Activated CD8-positive, alpha-beta T cell treated with anti-CD3 and anti-CD28 coated beads for 36 hours (primary cell): ENCODE data around the gene KCNMB1. TPM values are rescaled to one million over a fixed set of nuclear protein-coding genes. Genes with fewer than 3 reads are reported as not detected.

Source experiments
- ATAC-seq: fragments of 200-7000 bp; cut with Tn5 transposase; one replicate; pipeline ENCODE4 v1.10.0; 2021; ENCODE audit warnings: mild to moderate bottlenecking, moderate library complexity
- CTCF ChIA-PET: fragments of 350-600 bp; sonication (Branson Sonifier 250); formaldehyde crosslinking; loops from one replicate; lab custom pipeline; 2021; ENCODE audit warnings: antibody characterized with exemption; lab: Charles Lee
- POLR2A ChIA-PET: fragments of 350-600 bp; sonication (Branson Sonifier 250); formaldehyde crosslinking; loops from one replicate; lab custom pipeline; 2021; ENCODE audit warnings: antibody characterized with exemption; lab: Charles Lee
- DNase-seq: peaks from one replicate; pipeline ENCODE4 v3.0.0-alpha.2; 2020
- H3K27ac Mint-ChIP-seq: one replicate; pipeline ENCODE4 v1.8.0; 2021; ENCODE audit warnings: mild to moderate bottlenecking, mixed read lengths
- H3K27me3 Mint-ChIP-seq: one replicate; pipeline ENCODE4 v1.8.0; 2021; ENCODE audit warnings: mixed read lengths
- H3K36me3 Mint-ChIP-seq: one replicate; pipeline ENCODE4 v1.8.0; 2021; ENCODE audit warnings: low read depth, mixed read lengths
- H3K4me1 Mint-ChIP-seq: one replicate; pipeline ENCODE4 v1.8.0; 2021; ENCODE audit warnings: low read depth, mixed read lengths
- H3K4me3 Mint-ChIP-seq: one replicate; pipeline ENCODE4 v1.8.0; 2021; ENCODE audit warnings: mild to moderate bottlenecking, moderate library complexity, mixed read lengths
- H3K9me3 Mint-ChIP-seq: one replicate; pipeline ENCODE4 v1.8.0; 2021; ENCODE audit warnings: mixed read lengths
- CTCF ChIP-seq: fragments of 200-600 bp; IDR thresholded peaks from one replicate; pipeline ENCODE4 v1.8.0; 2022; ENCODE audit warnings: antibody characterized with exemption, mild to moderate bottlenecking
- intact Hi-C: fragments of 100-400 bp; cut with micrococcal nuclease; formaldehyde crosslinking; loops from one replicate; pipeline ENCODE4 v1.10.0; 2022
- total RNA-seq, 2 experiments: library from RNA; stranded (reverse); gene quantifications; one replicate each; pipeline ENCODE4 v1.2.3, GENCODE V29; 2021

KCNMB1 gene
- total RNA-seq, 2 experiments from 2014 or later: not detected

- POLR2A ChIA-PET: interaction anchor here (1.1 kb wide), 1 partner anchor 68 kb away, joined by 3 read pairs; no protein-coding TSS in a partner anchor
- Mint-ChIP-seq H3K36me3 (no peaks in the 10 kb centered on the region), H3K27ac (no peak overlapping the region), H3K9me3 (no peaks in the 10 kb centered on the region), H3K4me1 (peaks cover 11% of the 10 kb centered on the region), H3K4me3 (no peak overlapping the region), H3K27me3 (peaks cover 4% of the 10 kb centered on the region)
- ATAC-seq (no peak), DNase-seq (no peak)
- intact Hi-C loops: loop anchor here (10.0 kb wide), 1 partner anchor 248 kb away; no protein-coding TSS in a partner anchor
- CTCF ChIA-PET: interaction anchor here (1.2 to 7.6 kb wide), 4 partner anchors 9 to 119 kb away, joined by 3 to 228 read pairs (median 68); no protein-coding TSS in a partner anchor
- no peak for TF ChIP-seq CTCF
These were observed 46.0 kb downstream of the KCNMB1 start for GRCh38 chr5:170343177-170343576.

GRCh38 chr5:170342153-170342725 is 46.9 kb downstream of the KCNMB1 start:
- H3K9me3 Mint-ChIP-seq: no peaks in the 10 kb centered on the region
- no peak for DNase-seq

GRCh38 chr5:170341545-170341944 is 47.6 kb downstream of the KCNMB1 start:
- intact Hi-C loops: loop anchor here (10.0 kb wide), 1 partner anchor 247 kb away; no protein-coding TSS in a partner anchor
- Mint-ChIP-seq H3K27ac (no peak overlapping the region), H3K4me3 (no peak overlapping the region), H3K4me1 (peaks cover 27% of the 10 kb centered on the region), H3K27me3 (no peaks in the 10 kb centered on the region), H3K36me3 (no peaks in the 10 kb centered on the region), H3K9me3 (no peaks in the 10 kb centered on the region)
- ChIA-PET POLR2A (interaction anchor here (0.6 to 2.0 kb wide), 2 partner anchors 79 to 217 kb away, joined by 3 to 6 read pairs; no protein-coding TSS in a partner anchor), CTCF (interaction anchor here (0.7 to 7.6 kb wide), 6 partner anchors 18 to 241 kb away, joined by 3 to 228 read pairs (median 54); partner anchors contain the start of gene LCP2)
- ATAC-seq (no peak), DNase-seq (no peak)
- TF ChIP-seq CTCF: no peak

More at GRCh38 chr5:170342153-170342725, 46.9 kb downstream of the KCNMB1 start:
- no peak for TF ChIP-seq CTCF
- no peak for ATAC-seq
- H3K36me3 Mint-ChIP-seq: no peaks in the 10 kb centered on the region
- H3K27ac Mint-ChIP-seq: no peak overlapping the region
- H3K4me1 Mint-ChIP-seq: peaks cover 21% of the 10 kb centered on the region
- ChIA-PET POLR2A (interaction anchor here (0.5 to 2.0 kb wide), 3 partner anchors 22 to 80 kb away, joined by 3 to 6 read pairs (median 3); no protein-coding TSS in a partner anchor), CTCF (interaction anchor here (1.1 to 7.6 kb wide), 6 partner anchors 8 to 118 kb away, joined by 3 to 228 read pairs (median 54); partner anchors contain the start of gene LCP2)
- H3K27me3 Mint-ChIP-seq: no peaks in the 10 kb centered on the region
- intact Hi-C loops: loop anchor here (10.0 kb wide), 1 partner anchor 247 kb away; no protein-coding TSS in a partner anchor
- no peak overlapping the region for H3K4me3 Mint-ChIP-seq

- H3K27ac Mint-ChIP-seq: no peak overlapping the region
- ATAC-seq (no peak), DNase-seq (no peak)
- no peaks in the 10 kb centered on the region for H3K9me3 Mint-ChIP-seq
- H3K4me1 Mint-ChIP-seq: peaks cover 39% of the 10 kb centered on the region
- H3K36me3 Mint-ChIP-seq: no peaks in the 10 kb centered on the region
- no peak overlapping the region for H3K4me3 Mint-ChIP-seq
- ChIA-PET CTCF (interaction anchor here (0.8 to 7.6 kb wide), 19 partner anchors 8 to 116 kb away, joined by 3 to 228 read pairs (median 15); partner anchors contain the start of genes C5orf58 and LCP2), POLR2A (interaction anchor here (0.7 to 2.5 kb wide), 4 partner anchors 63 to 114 kb away, joined by 3 to 10 read pairs (median 6); no protein-coding TSS in a partner anchor)
- intact Hi-C loops: loop anchor here (10.0 kb wide), 1 partner anchor 245 kb away; no protein-coding TSS in a partner anchor
- TF ChIP-seq CTCF: no peak
- no peaks in the 10 kb centered on the region for H3K27me3 Mint-ChIP-seq
These were observed 49.4 kb downstream of the KCNMB1 start for GRCh38 chr5:170339780-170340167.
